GM21526 (cell line): Measurements from ENCODE around the gene RNF26.

Experiments
- ATAC-seq: cut with Tn5 transposase; IDR thresholded peaks from one replicate; pipeline ENCODE4 v1.9.1; 2021; ENCODE audit warnings: moderate library complexity; ENCODE audit not compliant: unreplicated experiment, low FRiP score

Gene RNF26

DNA sequence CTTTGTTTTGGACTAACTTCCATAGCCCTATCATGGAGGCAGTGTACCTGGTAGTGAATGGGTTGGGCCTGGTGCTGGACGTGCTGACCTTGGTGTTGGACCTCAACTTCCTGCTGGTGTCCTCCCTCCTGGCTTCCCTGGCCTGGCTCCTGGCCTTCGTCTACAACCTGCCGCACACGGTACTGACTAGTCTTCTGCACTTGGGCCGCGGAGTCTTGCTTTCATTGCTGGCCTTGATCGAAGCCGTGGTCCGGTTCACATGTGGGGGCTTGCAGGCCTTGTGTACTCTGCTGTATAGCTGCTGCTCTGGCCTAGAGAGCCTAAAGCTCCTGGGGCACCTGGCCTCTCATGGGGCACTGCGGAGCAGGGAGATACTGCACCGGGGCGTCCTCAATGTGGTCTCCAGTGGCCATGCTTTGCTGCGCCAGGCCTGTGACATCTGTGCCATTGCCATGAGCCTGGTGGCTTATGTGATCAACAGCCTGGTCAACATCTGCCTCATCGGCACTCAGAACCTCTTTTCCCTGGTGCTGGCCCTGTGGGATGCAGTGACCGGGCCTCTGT is 846 bp downstream of the RNF26 start:
- no peak for ATAC-seq

DNA sequence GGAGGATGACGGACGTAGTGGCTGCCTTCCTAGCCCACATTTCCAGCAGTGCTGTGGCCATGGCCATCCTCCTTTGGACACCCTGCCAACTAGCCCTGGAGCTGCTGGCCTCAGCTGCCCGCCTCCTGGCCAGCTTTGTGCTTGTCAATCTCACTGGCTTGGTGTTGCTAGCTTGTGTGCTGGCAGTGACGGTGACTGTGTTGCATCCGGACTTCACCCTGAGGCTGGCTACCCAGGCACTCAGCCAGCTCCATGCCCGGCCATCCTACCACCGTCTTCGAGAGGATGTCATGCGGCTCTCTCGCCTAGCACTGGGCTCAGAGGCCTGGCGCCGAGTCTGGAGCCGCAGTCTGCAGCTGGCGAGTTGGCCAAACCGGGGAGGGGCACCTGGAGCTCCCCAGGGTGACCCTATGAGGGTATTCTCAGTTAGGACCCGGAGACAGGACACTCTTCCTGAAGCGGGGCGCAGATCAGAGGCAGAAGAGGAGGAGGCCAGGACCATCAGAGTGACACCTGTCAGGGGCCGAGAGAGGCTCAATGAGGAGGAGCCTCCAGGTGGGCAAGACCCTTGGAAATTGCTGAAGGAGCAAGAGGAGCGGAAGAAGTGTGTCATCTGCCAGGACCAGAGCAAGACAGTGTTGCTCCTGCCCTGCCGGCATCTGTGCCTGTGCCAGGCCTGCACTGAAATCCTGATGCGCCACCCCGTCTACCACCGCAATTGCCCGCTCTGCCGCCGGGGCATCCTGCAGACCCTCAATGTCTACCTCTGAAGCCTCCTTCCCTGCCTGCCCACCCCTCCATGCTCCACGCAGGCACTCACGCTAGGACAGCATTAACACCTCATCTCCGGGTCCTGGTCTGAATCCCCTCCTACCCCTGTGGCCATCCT is 1.6 kb downstream of the RNF26 start:
- no peak for ATAC-seq

DNA sequence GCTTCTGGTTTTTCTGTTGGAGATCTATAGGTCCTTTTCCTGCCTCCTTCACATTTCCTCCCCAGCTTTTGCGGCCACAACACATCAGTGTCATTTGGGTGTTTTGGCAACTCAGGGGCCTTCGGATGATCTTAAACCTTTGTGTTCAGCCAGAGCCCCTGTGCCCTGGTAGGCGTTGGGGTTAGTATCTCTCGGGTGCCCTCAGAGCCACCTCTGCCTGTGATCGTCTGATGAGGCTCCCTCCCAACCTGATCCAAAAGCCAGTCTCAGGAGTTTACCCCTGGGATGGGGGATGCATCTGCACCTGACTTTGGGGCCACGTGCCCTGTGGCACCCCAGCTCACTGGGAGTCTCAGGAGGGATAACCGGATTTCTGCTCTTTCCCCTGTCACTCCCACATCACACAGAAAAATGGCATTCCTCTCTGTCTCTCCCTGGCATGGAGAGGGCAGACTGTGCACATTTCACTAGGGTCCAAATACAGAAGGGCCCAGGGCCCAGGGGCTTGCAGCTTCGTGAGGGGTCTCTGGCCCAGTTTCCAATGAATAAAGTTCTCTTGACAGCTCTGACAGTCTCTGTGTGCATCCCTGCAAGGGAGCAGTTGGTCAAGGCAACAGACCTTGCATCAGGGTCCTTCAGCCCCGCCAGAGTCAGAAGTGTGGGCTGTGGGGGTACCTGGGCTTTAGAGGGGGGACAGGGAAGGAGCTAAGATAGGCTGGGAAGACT is 2.6 kb downstream of the RNF26 start:
- ATAC-seq = no peak

DNA sequence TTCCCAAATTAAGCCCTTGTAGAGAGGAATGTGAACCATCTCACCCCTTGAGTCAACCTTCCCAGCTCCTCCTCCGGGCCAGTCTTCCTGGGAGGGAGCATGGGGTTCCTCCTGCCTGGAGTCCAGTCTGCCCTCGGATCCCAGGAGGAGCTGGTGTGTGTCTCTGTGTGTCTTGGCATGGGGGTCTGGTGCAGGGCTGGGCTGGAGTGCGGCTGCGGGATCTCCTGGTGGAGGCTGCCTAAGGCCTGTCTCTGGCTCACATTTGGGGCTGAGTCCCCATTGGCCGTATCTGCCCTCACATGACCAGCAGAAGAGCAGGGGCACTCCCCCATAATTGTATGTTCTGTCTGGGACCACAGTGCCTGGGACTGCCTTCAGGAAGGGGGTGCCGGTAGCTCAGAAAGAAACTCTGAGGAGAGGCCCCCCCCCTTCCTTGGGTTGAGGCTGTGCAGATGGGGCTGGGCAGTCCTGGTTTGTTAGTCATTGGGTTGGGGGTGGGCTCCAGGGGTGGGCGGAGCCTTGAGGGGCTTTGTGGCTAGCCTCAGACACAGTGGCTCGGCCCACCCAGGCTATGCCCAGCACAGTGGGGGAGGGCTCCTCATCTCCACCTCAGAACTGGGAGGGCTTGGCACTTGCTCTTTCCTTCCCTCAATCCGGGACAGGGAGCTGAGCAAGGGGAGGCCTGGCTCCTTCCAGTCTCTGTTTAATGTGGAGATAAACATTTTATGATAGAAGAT is 3.4 kb downstream of the RNF26 start:
- ATAC-seq = no peak

DNA sequence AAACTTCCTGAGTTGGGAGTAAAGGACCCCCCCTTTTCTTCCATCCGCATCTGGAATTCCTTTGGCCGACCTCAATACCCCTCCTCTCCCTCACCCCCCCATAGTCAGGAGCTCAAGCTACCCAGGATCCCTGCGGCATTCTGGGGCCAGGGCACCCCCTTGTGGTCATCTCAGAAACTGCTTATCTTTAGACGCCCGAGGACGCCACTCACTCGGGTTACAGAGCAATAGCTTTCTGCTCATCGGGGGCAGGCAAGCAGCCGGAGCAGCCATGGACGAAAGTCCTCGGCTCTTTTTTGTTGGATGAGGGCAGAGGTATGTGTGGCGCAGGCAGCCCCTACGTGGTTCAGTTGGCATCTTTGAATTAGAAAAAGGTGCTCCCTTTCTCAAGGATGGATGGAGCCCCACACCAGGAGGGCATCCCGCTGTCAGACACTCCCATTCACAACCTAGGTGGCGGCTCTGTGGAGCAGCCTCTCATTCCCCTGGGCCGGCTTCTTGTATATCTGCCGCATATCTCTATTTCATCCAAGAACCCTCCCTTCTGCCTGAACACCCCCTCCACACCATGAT is 4.1 kb downstream of the RNF26 start:
- no peak for ATAC-seq

DNA sequence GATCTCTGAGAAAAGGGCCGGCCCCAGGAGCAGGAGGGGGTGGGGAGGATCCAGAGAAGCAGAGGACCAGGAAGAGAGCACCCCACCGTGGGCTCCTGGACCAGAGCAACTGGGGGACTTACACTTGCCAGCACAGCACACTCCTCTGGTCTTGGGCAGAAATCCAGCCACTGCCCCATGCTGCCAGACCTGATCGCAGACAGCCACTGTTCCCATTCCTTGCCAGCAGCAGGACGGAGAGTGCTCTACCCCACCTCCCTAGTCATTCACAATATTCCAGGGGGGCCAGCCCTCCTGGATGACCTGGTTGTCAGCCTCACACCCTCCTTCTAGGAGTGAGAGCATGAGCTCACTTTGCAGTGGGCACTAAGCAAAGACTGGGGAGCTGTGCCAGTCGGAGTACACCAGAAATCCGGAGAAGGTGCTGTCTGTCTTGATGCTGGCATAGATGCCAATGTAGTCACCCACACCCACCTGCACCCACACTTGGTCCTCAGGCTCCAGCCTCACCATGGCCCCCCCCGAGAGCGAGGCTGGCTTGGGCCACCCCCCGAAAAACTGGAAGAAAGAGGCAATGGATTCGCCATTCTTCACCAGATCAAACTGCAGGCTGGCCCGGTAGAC is 4.8 kb downstream of the RNF26 start:
- ATAC-seq = no peak

DNA sequence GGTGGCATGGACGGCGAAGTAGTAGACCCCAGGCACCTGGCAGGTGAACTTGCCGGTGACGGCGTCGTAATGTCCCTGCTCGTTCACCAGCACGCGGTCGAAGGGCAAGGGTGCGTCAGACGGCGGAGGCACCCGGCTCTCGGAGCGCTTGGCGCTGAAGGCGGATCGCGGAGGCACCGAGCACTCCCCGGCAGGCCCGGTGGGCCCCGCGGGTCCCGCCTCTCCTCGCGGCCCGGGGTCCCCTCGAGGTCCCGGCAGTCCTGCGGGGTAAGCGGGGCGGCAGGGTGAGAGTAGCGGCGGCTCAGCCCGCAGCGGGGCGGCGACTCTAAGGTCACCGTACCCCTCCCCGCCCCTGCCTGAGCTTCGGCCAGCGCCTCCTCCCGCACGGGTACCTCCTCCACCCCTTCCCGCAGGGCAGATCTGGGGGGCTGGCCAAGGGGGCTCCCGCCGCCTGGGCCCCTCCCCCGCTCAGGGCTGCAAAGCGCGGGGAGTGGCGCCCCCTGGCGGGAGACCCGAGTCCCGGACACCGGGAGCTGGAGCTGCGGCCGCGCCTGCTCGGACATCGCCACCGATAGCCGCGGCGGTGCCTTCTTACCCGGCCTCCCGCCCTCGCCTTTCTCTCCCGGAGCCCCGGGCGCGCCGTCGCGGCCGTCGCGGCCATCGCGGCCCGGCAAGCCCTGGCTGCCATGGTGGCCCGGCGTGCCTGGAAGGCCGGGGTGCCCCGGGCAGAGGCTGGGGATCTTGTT is 5.4 kb downstream of the RNF26 start:
- no peak for ATAC-seq

DNA sequence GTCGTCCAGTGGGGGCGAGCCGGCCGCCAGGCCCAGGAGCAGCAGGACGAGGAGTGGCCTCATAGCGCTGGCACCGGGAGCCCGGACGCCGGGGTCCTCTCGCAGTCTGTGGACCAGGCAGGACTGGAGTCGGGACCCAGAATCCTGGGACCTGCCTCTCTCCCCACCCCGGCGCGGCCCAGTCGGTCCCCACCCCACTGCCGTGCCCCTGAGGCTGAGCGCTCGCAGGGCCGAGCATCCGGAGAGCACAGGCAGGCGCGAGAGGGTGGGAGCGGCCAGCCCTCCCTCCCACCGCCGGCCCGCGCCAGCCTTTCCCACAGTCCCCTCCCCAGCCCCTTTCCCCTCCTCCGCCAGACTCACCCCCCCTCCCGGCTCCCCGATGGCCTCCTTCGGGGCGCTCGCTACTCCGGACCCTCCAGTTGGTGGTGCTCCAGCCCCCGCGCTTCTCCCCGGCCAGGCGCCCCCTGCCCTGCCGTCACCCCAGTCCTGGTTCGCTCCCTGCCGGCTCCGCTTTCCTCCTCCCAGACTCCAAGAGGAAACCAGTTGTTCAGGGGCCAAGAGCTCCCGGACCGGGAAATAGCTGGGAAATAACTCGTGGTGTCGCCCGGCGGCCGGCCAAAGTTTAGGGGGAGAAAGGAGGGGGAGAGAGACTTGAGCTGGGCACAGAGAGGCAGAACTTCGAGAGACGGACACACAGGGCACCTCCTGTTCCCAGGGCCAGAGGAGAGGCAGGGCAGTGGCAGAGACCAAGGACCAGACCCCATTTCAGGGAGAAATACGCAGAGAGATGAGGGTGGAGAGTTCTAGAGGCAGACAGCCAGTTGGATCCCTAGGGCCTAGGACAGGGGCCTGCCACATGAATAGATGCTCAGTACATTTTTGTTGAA is 6.3 kb downstream of the RNF26 start, which contains the start of gene C1QTNF5:
TSS of gene C1QTNF5 (minus strand) at position 549 of the 887 bp plus-strand sequence. CDS start at position 63, 486 bp downstream.
- no peak for ATAC-seq

DNA sequence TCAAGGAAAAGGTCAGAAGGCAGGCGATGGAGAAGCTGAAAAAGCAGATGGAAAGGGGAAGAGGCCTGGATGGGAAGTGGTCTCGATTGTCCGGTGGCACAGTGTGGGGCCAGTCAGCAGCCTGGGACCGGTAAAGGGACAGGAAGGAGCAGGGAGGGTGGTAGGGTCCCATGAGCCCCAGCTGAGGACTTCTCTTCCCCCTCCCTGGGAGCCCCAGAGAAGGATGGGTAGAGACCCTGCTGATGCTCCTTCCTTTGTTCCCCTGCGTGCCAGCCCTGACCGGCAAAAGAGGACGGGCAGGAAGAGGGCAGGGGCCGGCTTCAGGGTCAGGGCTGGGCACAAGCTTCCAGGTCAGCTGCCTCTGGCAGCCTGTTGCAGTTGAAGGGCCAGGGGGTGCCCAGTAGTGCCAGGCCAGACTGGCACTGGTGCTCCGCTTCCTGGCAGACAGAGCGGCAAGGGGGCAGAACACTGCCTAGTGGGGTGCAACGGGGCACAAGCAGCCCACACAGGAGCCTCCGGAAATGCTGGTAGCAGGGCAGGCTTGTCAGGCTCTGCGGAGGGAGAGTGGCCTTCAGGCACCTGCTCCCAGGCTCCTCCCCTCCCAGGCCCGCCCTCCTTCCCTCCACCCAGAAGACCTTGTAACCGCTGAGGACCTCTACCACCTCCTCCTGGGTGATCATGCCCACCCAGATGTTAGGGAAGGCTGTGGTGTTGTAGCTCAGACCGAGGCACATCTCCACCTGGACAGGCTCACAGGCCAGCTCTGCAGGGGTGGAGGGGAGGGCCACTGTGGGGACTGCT is 7.1 kb downstream of the RNF26 start:
- ATAC-seq = no peak

DNA sequence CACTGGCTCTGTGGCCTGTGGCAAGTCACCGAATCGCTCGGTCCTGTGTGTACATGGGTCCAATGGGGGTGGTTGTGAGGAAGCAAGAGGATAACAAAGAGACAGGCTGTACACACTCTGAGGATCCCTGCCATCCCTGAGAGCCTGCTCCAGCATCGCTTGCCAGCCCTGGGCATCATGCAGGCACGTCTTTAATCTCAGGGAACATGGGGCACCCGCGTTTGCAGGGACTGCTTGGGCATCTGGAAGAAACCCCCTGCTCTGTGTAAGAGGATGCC is 7.6 kb downstream of the RNF26 start:
- ATAC-seq = no peak

DNA sequence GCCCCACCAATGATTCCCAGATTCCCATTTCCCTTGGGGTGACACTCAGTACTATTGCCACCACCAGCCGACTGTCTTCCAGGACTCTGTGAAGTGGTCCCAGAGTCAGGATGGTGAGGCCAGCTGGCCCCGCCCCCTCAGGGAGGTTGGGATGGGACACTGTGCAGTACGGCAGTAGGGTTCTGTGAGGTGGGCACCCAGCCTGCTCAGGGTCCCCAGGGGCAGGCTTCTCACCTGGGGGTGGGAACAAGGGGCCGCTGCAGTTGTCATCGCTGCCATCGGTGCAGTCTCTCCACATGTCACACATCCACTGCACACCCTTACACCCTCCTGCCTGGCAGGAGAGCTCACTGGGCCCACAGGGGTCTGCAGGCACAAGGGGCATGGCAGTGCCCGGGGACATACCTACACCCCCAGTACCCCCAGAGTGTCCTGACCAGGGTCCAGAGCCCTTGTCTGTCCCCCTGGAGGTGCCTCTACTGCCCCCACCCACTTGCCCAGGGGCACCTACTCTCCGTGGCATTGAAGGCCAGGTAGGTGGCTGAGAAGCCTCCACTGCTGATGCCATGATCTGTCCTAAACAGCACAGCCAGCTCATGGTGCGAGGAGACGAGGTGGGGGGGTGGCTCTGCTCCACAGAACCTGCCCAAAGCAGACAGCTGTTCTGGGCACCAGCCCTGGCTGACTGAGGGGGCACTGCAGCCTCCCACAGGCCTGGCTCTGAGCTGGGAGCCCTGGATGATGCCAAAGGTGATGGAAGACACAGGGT is 8.2 kb downstream of the RNF26 start:
- no peak for ATAC-seq

DNA sequence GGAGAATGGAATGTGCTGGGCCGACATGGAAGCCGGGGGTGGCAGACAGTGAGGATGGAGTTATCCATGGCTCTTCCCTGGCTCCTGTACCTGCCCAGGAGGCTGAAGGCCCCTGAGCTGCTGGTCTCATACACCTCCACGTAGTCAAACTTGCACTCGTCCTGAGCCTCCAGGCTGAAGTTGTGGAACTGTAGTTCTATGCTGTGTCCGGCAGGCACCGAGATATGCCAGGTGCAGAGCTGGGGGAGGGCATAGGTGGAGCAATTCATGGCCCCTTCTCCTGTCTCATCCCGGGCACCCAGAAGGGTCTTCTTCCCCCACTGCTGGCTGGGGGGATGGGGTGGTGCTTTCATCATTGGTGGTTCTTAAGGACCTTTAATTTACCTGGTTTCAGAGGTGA is 9.4 kb downstream of the RNF26 start:
- no peak for ATAC-seq

DNA sequence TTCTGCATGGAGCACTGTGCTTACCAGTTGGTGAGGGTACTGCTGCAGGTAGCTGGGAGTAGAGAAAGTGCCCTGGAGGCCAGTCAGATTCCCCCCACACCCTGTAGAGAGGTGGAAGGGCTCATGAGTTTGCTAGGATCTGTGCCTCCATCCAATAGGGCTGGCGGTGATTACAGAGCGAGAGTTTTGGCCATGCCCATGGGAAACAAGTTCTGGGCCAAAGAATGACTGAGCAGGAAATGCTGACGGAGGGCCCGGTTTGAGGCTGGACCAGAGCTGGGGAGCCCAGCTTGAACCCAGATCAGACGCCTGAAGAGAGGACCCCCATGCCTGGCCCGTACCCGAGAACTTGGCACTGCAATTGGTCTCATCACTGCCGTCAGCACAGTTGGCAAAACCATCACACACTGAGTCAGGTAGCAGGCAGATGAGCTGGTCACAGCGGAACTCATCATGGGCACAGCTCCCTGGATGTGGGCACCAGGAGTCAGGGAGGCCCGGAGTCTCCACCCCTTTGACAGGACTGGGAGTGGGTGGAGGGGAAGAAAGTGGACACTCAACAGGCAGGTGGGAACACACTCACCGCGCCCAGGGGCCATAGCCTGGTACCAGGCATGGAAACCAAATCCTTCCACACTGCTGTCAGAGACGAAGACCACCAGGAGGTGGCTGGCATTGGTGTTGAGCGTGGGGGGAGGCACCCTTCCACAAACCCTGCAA is 10.1 kb downstream of the RNF26 start:
- ATAC-seq = no peak

DNA sequence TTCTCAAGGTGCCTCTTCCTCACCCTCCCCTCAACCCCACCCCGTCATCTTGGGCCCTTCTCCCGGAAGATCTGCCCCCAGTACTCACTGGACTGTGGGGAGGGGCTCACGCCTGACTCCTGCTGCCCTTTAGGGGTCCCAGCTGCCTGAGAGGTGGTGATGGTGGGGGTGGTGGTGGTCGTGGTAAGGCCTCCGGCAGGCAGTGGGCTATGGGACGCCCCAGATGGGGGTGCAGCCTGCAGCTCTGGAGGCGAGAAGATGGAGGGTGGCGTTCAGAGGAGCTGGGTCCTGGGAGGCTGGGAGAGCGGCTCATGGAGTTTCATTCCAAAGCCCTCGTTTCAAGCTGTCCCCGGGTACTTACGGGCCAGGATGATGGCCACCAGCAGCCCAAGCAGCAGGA is 11.4 kb downstream of the RNF26 start:
- ATAC-seq = no peak

DNA sequence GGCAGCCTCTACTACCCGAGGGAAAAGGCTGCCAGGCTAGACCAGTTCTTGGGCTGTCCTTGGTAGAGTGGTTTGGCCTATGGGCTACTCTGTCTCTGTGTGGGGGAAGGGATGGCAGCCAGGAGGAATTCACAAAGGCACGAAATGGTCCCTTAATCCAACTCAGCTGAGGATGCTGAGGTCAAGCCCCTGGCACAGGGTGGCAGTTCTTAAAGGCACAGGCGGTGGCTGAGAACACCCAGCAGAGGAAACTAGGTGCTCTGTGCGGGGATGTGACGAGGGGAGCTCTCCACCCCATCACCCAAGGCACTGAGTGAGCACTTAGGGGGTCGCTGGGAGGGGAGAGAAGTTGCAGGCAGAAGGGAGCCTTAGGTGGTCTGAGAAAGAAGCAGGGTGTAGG is 12.3 kb downstream of the RNF26 start, which contains the start of gene MFRP:
TSS of gene MFRP (minus strand) at position 101 of the 400 bp plus-strand sequence. CDS start 192 bp downstream, outside the sequence.
- no peak for ATAC-seq

DNA sequence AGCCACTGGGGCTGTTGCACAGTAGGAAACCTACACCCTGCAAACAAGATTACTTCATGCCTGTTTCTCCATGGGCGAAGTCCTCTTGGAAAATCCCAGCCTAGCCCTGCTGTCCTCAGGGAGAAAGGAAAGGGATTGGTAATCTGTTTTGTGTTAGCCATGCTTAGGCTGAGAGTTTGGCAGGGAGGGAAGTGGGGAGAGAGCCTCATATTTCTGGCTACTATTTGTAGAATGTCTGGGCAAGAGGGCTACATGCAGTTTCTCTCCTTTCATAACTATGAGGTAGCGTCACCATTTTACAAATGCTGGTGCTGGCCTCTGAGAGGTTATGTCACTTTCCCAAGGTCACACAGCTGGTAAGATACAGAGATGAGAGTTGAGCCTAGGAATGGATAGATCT is 12.9 kb downstream of the RNF26 start:
- no peak for ATAC-seq
